ENCODE measurements around the gene CIAO3. TPM values are rescaled to one million over a fixed set of nuclear protein-coding genes. Genes with fewer than 3 reads are reported as not detected.
"Not testable (repeated sequence)": the region's sequence is repeated elsewhere in the genome, so short reads cannot be mapped to it uniquely, and the experiment has no call there.

The CIAO3 gene
- total RNA-seq, 6 experiments from 2014 or later: 16.9 to 20.5 (median 18.0) TPM

DNA sequence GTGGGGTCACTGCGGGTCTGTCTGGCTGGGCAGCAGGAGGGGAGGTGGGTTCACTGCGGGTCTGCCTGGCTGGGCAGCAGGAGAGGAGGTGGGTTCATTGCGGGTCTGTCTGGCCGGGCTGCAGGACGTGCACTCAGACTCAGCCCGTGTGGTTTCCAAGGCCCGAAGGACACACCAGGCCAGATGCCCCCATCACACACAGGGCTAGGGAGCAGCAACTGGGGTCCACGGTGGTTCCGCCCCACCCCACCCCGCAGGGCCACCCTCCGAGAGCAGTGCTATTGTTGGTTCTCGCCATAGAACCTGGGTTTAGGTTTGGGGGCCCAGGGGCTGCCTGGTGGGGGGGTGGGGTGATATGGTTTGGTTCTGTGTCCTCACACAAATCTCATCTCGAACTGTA is 5.8 kb upstream of the CIAO3 start:
- Mint-ChIP-seq H3K36me3 (ENCODE audit: low read depth) (no peaks in the 10 kb centered on the region), H3K9me3 (no peaks in the 10 kb centered on the region), H3K27me3 (ENCODE audit: insufficient read depth) (peaks cover 5% of the 10 kb centered on the region; the same call in 1 of the 2 replicates), H3K4me3 (no peak overlapping the region), H3K27ac (no peak overlapping the region), H3K4me1 (ENCODE audit: low read depth) (peaks cover 6% of the 10 kb centered on the region; the same call in 1 of the 2 replicates)
- DNase-seq: no peak
- TF ChIP-seq, protein P1, sequence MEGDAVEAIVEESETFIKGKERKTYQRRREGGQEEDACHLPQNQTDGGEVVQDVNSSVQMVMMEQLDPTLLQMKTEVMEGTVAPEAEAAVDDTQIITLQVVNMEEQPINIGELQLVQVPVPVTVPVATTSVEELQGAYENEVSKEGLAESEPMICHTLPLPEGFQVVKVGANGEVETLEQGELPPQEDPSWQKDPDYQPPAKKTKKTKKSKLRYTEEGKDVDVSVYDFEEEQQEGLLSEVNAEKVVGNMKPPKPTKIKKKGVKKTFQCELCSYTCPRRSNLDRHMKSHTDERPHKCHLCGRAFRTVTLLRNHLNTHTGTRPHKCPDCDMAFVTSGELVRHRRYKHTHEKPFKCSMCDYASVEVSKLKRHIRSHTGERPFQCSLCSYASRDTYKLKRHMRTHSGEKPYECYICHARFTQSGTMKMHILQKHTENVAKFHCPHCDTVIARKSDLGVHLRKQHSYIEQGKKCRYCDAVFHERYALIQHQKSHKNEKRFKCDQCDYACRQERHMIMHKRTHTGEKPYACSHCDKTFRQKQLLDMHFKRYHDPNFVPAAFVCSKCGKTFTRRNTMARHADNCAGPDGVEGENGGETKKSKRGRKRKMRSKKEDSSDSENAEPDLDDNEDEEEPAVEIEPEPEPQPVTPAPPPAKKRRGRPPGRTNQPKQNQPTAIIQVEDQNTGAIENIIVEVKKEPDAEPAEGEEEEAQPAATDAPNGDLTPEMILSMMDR (IDR thresholded peaks at IDR 0.05): no peak

DNA sequence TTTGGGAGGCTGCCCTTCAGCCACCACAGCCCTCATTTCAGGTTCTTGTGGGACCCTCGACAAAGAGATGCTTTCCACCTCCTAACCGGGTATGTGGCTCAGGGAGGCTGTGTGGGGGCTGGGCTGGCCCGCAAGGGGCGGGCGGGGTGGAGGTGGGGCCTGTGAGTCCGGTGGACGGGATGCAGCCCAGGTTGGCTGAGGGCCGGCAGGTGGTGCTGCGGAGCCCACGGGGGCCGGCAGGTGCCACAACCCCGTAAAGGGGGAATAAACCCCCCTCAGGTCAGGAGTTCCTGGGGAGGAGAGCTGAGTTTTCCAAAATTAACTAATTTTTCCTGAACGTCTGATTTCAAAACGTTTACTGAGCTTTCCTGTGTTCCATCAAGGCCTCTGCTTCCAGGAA is 4.9 kb upstream of the CIAO3 start:
- Mint-ChIP-seq H3K9me3 (no peaks in the 10 kb centered on the region), H3K27me3 (ENCODE audit: insufficient read depth) (peaks cover 3% of the 10 kb centered on the region; the same call in 1 of the 2 replicates), H3K36me3 (ENCODE audit: low read depth) (no peaks in the 10 kb centered on the region), H3K4me3 (no peak overlapping the region), H3K4me1 (ENCODE audit: low read depth) (peaks cover 6% of the 10 kb centered on the region; the same call in 1 of the 2 replicates), H3K27ac (no peak overlapping the region)
- TF ChIP-seq, protein P1 (IDR thresholded peaks at IDR 0.05): peak; percentile 65
- no peak for DNase-seq

DNA sequence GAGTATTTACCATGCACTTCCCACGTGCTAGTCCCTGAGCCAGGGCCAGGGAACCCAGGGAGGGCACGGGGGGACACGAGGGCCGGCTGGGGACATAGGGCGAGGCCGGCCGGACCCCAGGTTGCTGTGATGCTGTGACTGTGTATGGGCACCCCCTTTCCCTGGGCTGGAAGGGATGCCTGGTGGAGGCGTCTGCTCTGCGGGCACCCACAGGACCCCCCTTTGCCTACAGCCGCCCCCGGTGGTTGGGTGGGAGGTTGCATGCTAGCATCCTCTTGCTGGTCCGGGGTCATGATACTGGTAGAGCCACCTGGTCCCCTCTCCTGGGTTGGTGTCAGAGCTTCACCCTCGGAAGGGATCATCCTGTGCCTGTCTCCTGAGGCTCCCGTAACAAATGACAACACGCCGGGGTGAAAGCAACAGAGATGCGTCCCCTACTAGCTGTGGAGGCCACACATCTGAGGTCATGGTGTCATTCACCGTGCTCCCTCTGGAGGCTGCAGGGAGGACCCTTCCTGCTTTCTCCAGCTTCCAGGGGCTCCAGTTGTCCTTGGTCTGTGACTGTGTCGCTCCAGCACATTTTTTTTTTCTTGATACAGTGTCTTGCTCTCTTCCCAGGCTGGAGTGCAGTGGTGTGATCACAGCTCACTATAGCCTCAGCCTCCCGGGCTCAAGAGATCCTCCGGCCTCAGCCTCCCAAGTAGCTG is 3.1 kb upstream of the CIAO3 start:
- H3K27ac Mint-ChIP-seq: no peak overlapping the region
- TF ChIP-seq, protein P1 (IDR thresholded peaks at IDR 0.05): peak; percentile 50
- H3K36me3 Mint-ChIP-seq (ENCODE audit: low read depth): no peaks in the 10 kb centered on the region
- peaks cover 3% of the 10 kb centered on the region; the same call in 1 of the 2 replicates for H3K27me3 Mint-ChIP-seq (ENCODE audit: insufficient read depth)
- H3K4me3 Mint-ChIP-seq: no peak overlapping the region
- DNase-seq: no peak
- H3K4me1 Mint-ChIP-seq (ENCODE audit: low read depth): peaks cover 10% of the 10 kb centered on the region; the same call in 1 of the 2 replicates
- no peaks in the 10 kb centered on the region for H3K9me3 Mint-ChIP-seq

DNA sequence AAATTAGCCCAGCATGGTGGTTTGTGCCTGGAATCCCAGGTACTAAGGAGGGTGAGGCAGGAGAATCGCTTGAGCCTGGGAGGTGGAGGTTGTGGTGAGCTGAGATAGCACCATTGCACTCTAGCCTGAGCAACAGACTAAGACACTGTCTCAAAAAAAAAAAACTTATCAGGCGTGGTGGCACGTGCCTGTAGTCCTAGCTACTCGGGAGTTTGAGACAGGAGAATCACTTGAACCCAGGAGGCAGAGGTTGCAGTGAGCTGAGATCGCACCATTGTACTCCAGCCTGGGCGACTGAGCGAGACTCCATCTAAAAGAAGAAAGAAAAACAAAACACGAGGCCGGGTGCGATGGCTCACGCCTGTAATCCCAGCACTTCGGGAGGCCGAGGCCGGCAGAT is 2.1 kb upstream of the CIAO3 start:
- not testable (repeated sequence) for H3K36me3 Mint-ChIP-seq (ENCODE audit: low read depth); DNase-seq; H3K9me3 Mint-ChIP-seq; H3K4me1 Mint-ChIP-seq (ENCODE audit: low read depth); H3K27me3 Mint-ChIP-seq (ENCODE audit: insufficient read depth); H3K4me3 Mint-ChIP-seq; H3K27ac Mint-ChIP-seq

DNA sequence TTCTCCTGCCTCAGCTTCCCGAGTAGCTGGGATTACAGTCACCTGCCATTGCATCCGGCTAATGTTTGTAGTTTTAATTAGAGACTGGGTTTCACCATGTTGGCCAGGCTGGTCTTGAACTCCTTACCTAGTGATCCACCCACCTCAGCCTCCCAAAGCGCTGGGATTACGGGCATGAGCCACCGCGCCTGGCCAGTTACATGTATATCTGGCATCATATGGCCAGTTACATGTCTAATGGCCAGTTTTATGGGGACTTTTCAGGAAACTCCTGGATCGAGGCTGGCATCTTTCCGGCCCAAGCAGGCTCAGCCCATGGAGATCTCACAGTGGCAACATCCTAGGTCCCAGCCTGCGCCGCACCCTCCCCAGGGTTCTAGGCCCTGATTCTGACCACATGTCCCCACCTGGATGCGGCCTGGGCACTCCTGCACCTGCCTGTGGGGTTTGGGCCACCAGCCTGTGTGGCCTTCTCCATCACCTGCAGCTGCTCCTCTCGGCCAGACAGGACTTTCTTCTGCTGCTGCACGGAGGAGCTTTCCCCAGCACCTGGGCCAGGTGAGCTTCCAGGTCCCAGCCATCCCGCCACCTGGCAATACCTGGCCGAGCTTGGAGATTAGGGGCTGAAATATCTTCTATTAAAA is 1.3 kb upstream of the CIAO3 start:
- no peak overlapping the region for H3K27ac Mint-ChIP-seq
- DNase-seq: no peak
- TF ChIP-seq, protein P1 (IDR thresholded peaks at IDR 0.05): no peak
- peak overlapping the region; percentile 73; the same call in 1 of the 2 replicates for H3K4me3 Mint-ChIP-seq
- 0 out of 2 replicates have a peak, but pooled peaks cover 4% of the 10 kb centered on the region for H3K36me3 Mint-ChIP-seq (ENCODE audit: low read depth)
- peaks cover 9% of the 10 kb centered on the region; the same call in 1 of the 2 replicates for H3K4me1 Mint-ChIP-seq (ENCODE audit: low read depth)
- no peaks in the 10 kb centered on the region for H3K9me3 Mint-ChIP-seq
- peaks cover 3% of the 10 kb centered on the region; the same call in 1 of the 2 replicates for H3K27me3 Mint-ChIP-seq (ENCODE audit: insufficient read depth)

DNA sequence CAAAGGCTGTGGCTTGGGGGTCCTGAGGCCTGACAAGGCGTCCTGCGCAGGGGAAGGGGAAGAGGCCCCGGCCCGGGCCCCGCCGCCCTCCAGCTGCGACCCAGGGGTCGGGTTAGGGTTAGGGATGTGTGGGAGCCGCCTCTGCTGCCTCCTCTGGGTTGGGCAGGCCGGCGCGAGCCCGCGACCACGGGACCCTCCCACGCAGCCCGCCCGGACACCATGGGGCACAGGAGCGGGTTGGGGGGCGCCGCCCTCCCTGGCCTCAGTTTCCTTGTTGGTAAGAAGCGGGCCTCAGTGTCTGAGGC is 386 bp downstream of the CIAO3 start:
- no peak for DNase-seq
- Mint-ChIP-seq H3K27ac (no peak overlapping the region), H3K36me3 (ENCODE audit: low read depth) (peaks cover 9% of the 10 kb centered on the region; the same call in 1 of the 2 replicates), H3K4me3 (peak overlapping the region; percentile 83), H3K9me3 (no peaks in the 10 kb centered on the region), H3K27me3 (ENCODE audit: insufficient read depth) (peaks cover 5% of the 10 kb centered on the region; the same call in 1 of the 2 replicates), H3K4me1 (ENCODE audit: low read depth) (peaks cover 9% of the 10 kb centered on the region; the same call in 1 of the 2 replicates)
- TF ChIP-seq, protein P1 (IDR thresholded peaks at IDR 0.05): no peak

Measured in HFFc6 (cell line).